PC-3 (cell line): ENCODE results near the gene CNNM3.

ENCODE experiments used
- CTCF ChIP-seq: fragments of 300-600 bp; sonication (generic); conservative IDR thresholded peaks from 2 replicates; pipeline ENCODE4 v1.5.1; 2017; ENCODE audit warnings: antibody characterized with exemption, low read depth, mild to moderate bottlenecking, low read length
- EZH2 ChIP-seq: fragments of 300-600 bp; sonication (generic); IDR thresholded peaks from one replicate; pipeline ENCODE4 v1.6.1; 2017; ENCODE audit warnings: antibody characterized with exemption, mild to moderate bottlenecking, low read length; ENCODE audit not compliant: unreplicated experiment
- EZH2phosphoT487 ChIP-seq: fragments of 300-600 bp; sonication (generic); IDR thresholded peaks from 2 replicates; pipeline ENCODE4 v1.6.1; 2018; ENCODE audit warnings: mild to moderate bottlenecking, antibody characterized with exemption, low read length, borderline replicate concordance

GRCh38 chr2:96856776-96857666, 41.0 kb downstream of the CNNM3 start:
- TF ChIP-seq CTCF (no peak), EZH2 (no peak), EZH2phosphoT487 (no peak)
